H1 (cell line): Measurements from ENCODE around the gene GNG11. TPM values are rescaled to one million over a fixed set of nuclear protein-coding genes. Genes with fewer than 3 reads are reported as not detected.

Source experiments
- BACH1 ChIP-seq: IDR thresholded peaks from 2 replicates; pipeline ENCODE4 v1.6.1; 2012; ENCODE audit warnings: low read length, improper control_type of control experiment
- CBX5 ChIP-seq: fragments of 300-800, 300-1000 bp; sonication (generic); IDR thresholded peaks from 2 replicates; pipeline ENCODE4 v1.7.1; 2016; ENCODE audit warnings: antibody characterized with exemption, low read length, low read depth
- GABPA ChIP-seq: IDR thresholded peaks from 2 replicates; pipeline ENCODE4 v1.6.1; 2011; ENCODE audit warnings: mild to moderate bottlenecking, low read length, moderate library complexity, borderline replicate concordance; ENCODE audit not compliant: insufficient read depth
- JUND ChIP-seq: IDR thresholded peaks from 2 replicates; pipeline ENCODE4 v1.6.1; 2011; ENCODE audit warnings: mild to moderate bottlenecking, improper control_type of control experiment, low read length
- KDM4A ChIP-seq: IDR thresholded peaks from one replicate; pipeline ENCODE4 v1.7.1; 2012; ENCODE audit warnings: low read depth, mild to moderate bottlenecking, moderate library complexity, low read length, inconsistent platforms; ENCODE audit not compliant: severe bottlenecking
- NANOG ChIP-seq: IDR thresholded peaks from 2 replicates; pipeline ENCODE4 v1.6.1; 2011; ENCODE audit warnings: low read length, low read depth, mild to moderate bottlenecking, inconsistent platforms; ENCODE audit not compliant: insufficient read depth, poor library complexity, severe bottlenecking
- POLR2A ChIP-seq, 2 experiments: IDR thresholded peaks; 1 replicate in 1 of 2; 2 replicates in 1 of 2; pipeline ENCODE4 v1.6.1; 2011; ENCODE audit warnings: low read depth in 2 of 2, low read length in 2 of 2, mild to moderate bottlenecking in 2 of 2; ENCODE audit errors: control extremely low read depth in 1 of 2
- RBBP5 ChIP-seq: IDR thresholded peaks from 2 replicates; pipeline ENCODE4 v1.7.1; 2012; ENCODE audit warnings: low read depth, mild to moderate bottlenecking, inconsistent platforms, low read length, moderate library complexity, borderline replicate concordance
- SP1 ChIP-seq: IDR thresholded peaks from 2 replicates; pipeline ENCODE4 v1.6.1; 2011; ENCODE audit warnings: low read depth, low read length
- TBP ChIP-seq: IDR thresholded peaks from 2 replicates; pipeline ENCODE4 v1.6.1; 2011; ENCODE audit warnings: low read depth, low read length, improper control_type of control experiment
- polyA plus RNA-seq, 7 experiments: library from polyadenylated mRNA; depleted of rRNA in 3 of 7; stranded (reverse) in 5 of 7; unstranded in 2 of 7; fragments of >200 nt in 5 of 7; fragments of 200-250 nt in 2 of 7; gene quantifications; 1 replicate in 5 of 7; 2 replicates in 1 of 7; 4 replicates in 1 of 7; pipeline versions ENCODE4 v1.2.1 to v1.2.3, GENCODE V29; 2011 to 2013; ENCODE audit warnings: missing spikeins in 2 of 7, mixed read lengths in 2 of 7
- total RNA-seq: library from RNA; stranded (reverse); fragmentation: NEBNext Ultra II Directional; extraction: Animal tissue kit (Norgen Biotek cat#: 25700); gene quantifications from 2 replicates; pipeline ENCODE4 v1.2.1, GENCODE V29; 2021

GNG11 gene
- total and polyA plus RNA-seq, 2 of the 8 experiments (the other 6 are each of a cell fraction or from before 2014, with no cell fraction given) = 0.38 to 1.3 TPM

GRCh38 chr7:93945756-93946535 is 24.4 kb downstream of the GNG11 start (continued):
- TF ChIP-seq RBBP5 (no peak), BACH1 (no peak), TBP (no peak), NANOG (no peak), KDM4A (no peak), JUND (no peak), GABPA (no peak), CBX5 (no peak), POLR2A (IDR thresholded peaks at IDR 0.05; ENCODE audit: control extremely low read depth in 1 of 2, low read depth in 2 of 2, low read length in 2 of 2) (no peak), SP1 (no peak)
